DND-41 (cell line): Measurements from ENCODE around the gene VCX.

Experiments
- EZH2 ChIP-seq: IDR thresholded peaks from 3 replicates; pipeline ENCODE4 v1.6.1; 2012; ENCODE audit warnings: borderline replicate concordance, low read depth, mild to moderate bottlenecking, moderate library complexity, low read length, inconsistent platforms; ENCODE audit not compliant: severe bottlenecking
- TF ChIP-seq, protein P1 (sequence below): IDR thresholded peaks from 2 replicates; pipeline ENCODE4 v1.5.1; 2012; ENCODE audit warnings: borderline replicate concordance, low read length, moderate library complexity, mild to moderate bottlenecking; ENCODE audit not compliant: poor library complexity, severe bottlenecking; ENCODE audit errors: extremely low read depth

DNA sequence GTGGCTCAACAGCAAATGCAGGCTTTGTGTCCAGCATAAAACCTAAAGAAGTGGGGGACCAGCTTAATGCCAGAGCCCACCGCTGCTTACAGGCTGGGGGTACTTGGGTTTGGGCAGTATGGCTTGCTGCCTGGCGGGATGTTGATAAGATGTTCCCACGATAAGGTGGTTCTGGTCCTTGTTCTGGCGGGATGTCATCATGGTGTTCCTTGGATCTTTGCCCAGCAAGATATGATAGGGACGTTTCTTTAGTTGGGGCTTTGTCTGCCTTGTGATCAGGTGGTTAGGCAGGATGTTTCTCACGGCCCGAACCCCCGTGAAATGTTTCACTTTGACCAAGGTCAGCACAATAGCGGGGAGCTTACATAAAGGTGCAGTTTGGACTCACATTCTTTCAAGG lies 49.0 kb downstream of the VCX start:
- TF ChIP-seq, protein P1, sequence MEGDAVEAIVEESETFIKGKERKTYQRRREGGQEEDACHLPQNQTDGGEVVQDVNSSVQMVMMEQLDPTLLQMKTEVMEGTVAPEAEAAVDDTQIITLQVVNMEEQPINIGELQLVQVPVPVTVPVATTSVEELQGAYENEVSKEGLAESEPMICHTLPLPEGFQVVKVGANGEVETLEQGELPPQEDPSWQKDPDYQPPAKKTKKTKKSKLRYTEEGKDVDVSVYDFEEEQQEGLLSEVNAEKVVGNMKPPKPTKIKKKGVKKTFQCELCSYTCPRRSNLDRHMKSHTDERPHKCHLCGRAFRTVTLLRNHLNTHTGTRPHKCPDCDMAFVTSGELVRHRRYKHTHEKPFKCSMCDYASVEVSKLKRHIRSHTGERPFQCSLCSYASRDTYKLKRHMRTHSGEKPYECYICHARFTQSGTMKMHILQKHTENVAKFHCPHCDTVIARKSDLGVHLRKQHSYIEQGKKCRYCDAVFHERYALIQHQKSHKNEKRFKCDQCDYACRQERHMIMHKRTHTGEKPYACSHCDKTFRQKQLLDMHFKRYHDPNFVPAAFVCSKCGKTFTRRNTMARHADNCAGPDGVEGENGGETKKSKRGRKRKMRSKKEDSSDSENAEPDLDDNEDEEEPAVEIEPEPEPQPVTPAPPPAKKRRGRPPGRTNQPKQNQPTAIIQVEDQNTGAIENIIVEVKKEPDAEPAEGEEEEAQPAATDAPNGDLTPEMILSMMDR, result no peak
- no peak for TF ChIP-seq EZH2
